Epithelial cell of esophagus (primary cell): Measurements from ENCODE around the gene MRPS14.
"Not testable (repeated sequence)": the region's sequence is repeated elsewhere in the genome, so short reads cannot be mapped to it uniquely, and the experiment has no call there.

Source experiments
- DNase-seq: peaks from one replicate; pipeline ENCODE4 v3.0.0; 2010; ENCODE audit warnings: low read depth
- H3K4me3 ChIP-seq: 2 replicates; pipeline ENCODE4 v1.5.1; 2011; ENCODE audit warnings: mild to moderate bottlenecking, low read length, control low read depth
- TF ChIP-seq, protein P1 (sequence below): IDR thresholded peaks from 2 replicates; pipeline ENCODE4 v1.5.1; 2011; ENCODE audit warnings: low read depth, mild to moderate bottlenecking, low read length, control low read depth, inconsistent platforms; ENCODE audit not compliant: insufficient read depth; ENCODE audit errors: missing control alignments

MRPS14 gene

DNA sequence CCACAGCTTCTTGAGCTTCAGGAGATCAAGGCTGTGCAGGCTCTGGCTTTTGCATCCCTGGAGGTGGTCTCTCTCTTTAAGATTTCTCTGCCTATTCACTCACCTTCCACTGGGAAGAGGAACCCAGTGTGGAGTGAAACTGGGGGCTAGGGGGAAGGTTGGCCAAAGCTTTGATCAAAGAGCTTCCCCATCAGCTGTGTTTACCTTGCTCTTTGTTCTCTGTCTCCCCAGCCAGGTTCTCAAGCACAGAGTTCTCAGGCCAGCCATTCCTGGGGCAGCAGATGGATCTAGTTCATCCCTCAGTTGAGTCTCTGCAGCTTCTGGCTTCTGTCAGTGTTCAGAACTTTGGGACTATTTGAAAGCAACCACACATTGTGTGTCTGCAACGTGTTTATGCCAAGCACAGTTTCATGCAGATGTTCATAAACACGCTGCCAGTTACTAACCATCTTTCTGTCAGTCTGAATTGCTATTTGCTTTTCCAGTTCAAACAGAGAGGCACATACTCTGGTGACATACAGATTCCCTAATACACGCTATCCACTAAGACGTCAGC, 17.2 kb upstream of the MRPS14 start:
- DNase-seq: no peak
- TF ChIP-seq, protein P1, sequence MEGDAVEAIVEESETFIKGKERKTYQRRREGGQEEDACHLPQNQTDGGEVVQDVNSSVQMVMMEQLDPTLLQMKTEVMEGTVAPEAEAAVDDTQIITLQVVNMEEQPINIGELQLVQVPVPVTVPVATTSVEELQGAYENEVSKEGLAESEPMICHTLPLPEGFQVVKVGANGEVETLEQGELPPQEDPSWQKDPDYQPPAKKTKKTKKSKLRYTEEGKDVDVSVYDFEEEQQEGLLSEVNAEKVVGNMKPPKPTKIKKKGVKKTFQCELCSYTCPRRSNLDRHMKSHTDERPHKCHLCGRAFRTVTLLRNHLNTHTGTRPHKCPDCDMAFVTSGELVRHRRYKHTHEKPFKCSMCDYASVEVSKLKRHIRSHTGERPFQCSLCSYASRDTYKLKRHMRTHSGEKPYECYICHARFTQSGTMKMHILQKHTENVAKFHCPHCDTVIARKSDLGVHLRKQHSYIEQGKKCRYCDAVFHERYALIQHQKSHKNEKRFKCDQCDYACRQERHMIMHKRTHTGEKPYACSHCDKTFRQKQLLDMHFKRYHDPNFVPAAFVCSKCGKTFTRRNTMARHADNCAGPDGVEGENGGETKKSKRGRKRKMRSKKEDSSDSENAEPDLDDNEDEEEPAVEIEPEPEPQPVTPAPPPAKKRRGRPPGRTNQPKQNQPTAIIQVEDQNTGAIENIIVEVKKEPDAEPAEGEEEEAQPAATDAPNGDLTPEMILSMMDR: no peak
- no peak overlapping the region for H3K4me3 ChIP-seq

DNA sequence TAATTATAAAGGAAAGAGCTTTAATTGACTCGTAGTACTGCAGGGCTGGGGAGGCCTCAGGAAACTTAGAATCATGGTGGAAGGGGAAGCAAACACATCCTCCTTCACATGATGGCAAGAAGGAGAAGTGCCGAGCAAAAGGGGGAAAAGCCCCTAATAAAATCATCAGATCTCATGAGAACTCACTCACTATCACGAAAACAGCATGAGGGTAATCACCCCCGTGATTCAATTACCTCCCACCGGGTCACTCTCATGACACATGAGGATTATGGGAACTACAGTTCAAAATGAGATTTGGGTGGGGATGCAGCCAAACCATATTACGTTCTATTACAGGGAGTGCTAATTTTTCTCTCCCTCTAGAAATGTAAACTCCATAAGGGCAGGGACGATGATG, 14.2 kb upstream of the MRPS14 start:
- TF ChIP-seq, protein P1: no peak
- DNase-seq: no peak

DNA sequence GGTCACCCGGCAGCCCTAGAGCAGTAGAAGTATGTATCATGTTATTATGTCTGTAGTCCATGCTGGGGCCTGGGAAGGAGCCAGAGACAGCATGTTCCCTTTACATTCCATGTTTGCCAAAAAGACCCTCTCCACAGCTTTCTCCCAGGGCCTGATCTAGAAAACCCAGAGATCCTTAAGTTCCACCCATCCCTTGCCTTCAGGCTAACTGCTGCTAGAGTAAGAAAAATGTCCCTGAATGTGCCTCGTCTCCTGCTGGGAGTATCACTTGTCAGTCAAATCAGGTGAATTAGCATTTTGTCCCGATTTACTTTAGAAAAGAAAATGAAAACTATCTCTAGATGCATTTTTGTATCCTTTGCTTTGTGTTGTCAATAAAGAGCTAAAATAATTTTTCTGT, 13.3 kb upstream of the MRPS14 start:
- H3K4me3 ChIP-seq: no peak overlapping the region
- DNase-seq: no peak
- TF ChIP-seq, protein P1: no peak

More for the DNA sequence above, 14.2 kb upstream of the MRPS14 start:
- no peak overlapping the region for H3K4me3 ChIP-seq

DNA sequence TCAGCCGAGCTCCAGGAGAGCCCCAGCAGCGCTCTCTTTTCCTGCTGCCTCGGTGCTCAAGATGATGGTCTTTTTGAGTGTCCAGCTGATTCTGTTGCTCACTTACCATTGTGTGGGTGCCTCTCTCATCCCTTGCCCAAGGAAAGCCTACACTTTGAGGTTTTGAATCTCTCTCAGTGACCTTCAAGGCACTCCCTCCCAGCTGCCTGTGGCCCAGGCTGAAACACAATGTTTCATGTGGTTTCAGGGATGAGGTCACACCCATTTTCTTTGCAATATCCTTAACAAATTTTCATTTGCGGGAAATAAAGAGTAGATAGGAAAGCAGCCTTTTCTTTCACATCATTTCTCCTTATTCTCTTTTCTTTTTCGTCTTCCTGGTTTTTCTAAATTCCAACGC, 12.6 kb upstream of the MRPS14 start:
- no peak for DNase-seq
- H3K4me3 ChIP-seq: no peak overlapping the region
- TF ChIP-seq, protein P1: no peak

DNA sequence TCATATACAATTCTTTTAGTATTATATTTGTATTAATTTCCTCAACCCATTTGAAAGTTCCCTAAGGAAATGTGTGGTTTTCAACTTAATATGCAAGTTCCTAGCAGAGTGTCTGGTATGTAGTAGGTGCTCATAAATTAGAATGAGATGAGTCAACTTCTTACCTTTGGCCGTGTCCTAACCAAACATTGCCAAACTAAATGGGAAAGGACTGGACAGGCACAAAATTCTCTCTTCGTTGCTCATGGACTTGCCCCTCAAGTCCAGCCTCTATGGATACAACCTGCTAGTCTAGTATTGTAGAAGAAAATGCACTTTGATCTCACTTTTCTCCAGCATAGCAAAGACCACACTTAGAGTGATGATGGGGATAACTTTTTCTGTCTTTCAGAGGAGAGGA, 11.6 kb upstream of the MRPS14 start:
- no peak overlapping the region for H3K4me3 ChIP-seq
- TF ChIP-seq, protein P1: no peak
- peak; percentile 66 for DNase-seq

DNA sequence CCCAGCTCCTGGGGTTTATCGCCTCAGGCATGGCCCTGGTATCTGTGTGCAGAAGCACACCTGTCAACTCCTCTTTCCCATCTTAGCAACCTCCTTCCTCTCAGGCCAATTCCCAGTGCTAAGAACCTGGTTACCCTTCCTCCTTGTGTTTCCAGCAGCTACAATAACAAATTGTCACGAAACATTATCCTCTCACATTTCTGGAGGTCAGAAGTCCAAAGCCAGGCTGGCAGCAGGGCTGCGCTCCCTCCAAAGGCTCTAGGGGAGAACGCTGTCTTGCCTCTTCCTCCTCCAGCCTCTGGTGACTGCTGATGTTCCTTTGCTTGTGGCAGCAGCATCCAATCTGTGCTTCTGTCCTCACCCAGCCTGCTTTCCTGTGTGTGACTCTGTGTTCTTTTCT, 10.7 kb upstream of the MRPS14 start:
- no peak overlapping the region for H3K4me3 ChIP-seq
- DNase-seq: no peak
- TF ChIP-seq, protein P1: no peak

DNA sequence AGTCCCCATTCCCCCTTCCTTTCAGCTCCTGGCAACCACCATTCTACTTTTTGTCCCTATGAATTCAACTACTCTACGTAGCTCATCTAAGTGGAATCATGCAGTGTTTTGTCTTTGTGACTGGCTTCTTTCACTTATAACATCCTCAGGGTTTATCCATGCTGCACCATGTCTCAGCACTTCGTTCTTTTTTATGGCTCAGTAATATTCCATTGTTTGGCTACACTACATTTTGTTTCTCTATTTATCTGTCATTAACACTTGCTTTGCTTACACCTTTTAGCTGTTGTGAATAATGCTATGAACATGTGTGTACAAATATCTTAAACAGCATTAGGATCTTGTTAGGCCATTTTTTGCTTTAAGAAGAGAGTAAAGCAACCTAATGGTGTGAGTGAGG, 1.5 kb upstream of the MRPS14 start:
- TF ChIP-seq, protein P1: no peak
- no peak overlapping the region for H3K4me3 ChIP-seq
- DNase-seq: no peak

DNA sequence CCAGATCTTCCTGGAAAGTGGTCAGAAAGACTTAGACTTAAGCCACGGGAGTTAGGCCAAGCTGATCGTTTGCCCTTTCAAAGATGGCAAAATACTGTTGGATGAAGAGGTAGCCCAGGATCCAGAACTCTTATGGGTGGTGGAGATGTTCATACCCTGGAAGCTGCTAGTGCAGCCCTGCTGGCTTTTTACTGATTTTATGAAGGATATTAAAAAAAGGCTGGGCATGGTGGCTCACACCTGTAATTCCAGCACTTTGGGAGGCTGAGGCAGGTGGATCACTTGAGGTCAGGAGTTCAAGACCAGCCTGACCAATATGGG, 657 bp upstream of the MRPS14 start:
- peak overlapping the region; percentile 99 for H3K4me3 ChIP-seq
- not testable (repeated sequence) for DNase-seq
